ENCODE measurements around the gene ZNF784.

Gene ZNF784

DNA sequence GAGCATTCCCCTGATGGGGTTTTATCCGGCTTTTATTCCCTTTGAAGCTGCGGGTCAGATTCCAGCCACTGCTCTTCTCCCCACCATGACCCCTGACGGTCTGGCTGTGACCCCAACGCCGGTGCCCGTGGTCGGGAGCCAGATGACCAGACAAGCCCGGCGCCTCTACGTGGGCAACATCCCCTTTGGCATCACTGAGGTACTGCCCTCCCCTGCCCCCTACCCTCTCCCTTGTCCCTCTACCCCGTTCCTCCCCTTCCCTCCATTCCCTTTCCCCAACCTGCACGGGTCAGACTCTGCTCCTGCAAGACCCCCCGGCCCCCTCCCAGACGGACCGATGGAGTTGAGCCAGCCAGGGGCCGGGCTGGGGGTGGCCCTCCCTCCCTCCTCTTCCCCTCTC lies 36.6 kb upstream of the ZNF784 start:
- Histone ChIP-seq H3K4me1 (ENCODE audit: insufficient read depth, poor library complexity, severe bottlenecking) (peaks cover 4% of the 10 kb centered on the region), H3K27ac (ENCODE audit: poor library complexity, severe bottlenecking) (no peak overlapping the region), H3K4me3 (ENCODE audit: severe bottlenecking) (no peak overlapping the region), H3K36me3 (ENCODE audit: low read depth) (peaks cover 73% of the 10 kb centered on the region), H3K27me3 (ENCODE audit: insufficient read depth, poor library complexity, severe bottlenecking) (no peaks in the 10 kb centered on the region), H3K9me3 (ENCODE audit: severe bottlenecking) (no peaks in the 10 kb centered on the region)
- DNase-seq (ENCODE audit: low spot score) (no peak), ATAC-seq (ENCODE audit: low read depth) (no peak)
- TF ChIP-seq, protein P1, sequence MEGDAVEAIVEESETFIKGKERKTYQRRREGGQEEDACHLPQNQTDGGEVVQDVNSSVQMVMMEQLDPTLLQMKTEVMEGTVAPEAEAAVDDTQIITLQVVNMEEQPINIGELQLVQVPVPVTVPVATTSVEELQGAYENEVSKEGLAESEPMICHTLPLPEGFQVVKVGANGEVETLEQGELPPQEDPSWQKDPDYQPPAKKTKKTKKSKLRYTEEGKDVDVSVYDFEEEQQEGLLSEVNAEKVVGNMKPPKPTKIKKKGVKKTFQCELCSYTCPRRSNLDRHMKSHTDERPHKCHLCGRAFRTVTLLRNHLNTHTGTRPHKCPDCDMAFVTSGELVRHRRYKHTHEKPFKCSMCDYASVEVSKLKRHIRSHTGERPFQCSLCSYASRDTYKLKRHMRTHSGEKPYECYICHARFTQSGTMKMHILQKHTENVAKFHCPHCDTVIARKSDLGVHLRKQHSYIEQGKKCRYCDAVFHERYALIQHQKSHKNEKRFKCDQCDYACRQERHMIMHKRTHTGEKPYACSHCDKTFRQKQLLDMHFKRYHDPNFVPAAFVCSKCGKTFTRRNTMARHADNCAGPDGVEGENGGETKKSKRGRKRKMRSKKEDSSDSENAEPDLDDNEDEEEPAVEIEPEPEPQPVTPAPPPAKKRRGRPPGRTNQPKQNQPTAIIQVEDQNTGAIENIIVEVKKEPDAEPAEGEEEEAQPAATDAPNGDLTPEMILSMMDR (IDR thresholded peaks at IDR 0.05; ENCODE audit: poor library complexity, severe bottlenecking) = no peak

DNA sequence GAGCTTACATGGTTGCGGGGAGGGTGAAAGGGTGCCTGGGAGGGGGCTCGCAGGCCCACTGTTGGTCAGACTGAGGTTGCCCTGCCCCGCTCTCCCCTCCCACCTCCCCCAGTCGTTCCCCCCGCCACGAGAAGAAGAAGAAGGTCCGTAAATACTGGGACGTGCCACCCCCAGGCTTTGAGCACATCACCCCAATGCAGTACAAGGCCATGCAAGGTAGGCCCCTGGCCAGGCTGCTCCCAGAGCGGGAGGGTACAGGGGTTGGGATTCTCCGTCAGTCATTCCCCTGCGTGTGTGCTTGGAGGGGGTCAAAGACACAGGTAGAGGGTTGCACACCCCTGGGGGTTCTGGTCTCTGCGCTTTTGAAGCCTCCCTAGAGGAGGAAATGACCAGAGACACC lies 36.0 kb upstream of the ZNF784 start:
- DNase-seq (ENCODE audit: low spot score) = no peak
- no peak overlapping the region for H3K4me3 ChIP-seq (ENCODE audit: severe bottlenecking)
- no peak overlapping the region for H3K27ac ChIP-seq (ENCODE audit: poor library complexity, severe bottlenecking)
- no peaks in the 10 kb centered on the region for H3K9me3 ChIP-seq (ENCODE audit: severe bottlenecking)
- H3K4me1 ChIP-seq (ENCODE audit: insufficient read depth, poor library complexity, severe bottlenecking) = peaks cover 4% of the 10 kb centered on the region
- ATAC-seq (ENCODE audit: low read depth) = no peak
- H3K36me3 ChIP-seq (ENCODE audit: low read depth) = peaks cover 74% of the 10 kb centered on the region
- TF ChIP-seq, protein P1 (IDR thresholded peaks at IDR 0.05; ENCODE audit: poor library complexity, severe bottlenecking) = no peak
- no peaks in the 10 kb centered on the region for H3K27me3 ChIP-seq (ENCODE audit: insufficient read depth, poor library complexity, severe bottlenecking)

DNA sequence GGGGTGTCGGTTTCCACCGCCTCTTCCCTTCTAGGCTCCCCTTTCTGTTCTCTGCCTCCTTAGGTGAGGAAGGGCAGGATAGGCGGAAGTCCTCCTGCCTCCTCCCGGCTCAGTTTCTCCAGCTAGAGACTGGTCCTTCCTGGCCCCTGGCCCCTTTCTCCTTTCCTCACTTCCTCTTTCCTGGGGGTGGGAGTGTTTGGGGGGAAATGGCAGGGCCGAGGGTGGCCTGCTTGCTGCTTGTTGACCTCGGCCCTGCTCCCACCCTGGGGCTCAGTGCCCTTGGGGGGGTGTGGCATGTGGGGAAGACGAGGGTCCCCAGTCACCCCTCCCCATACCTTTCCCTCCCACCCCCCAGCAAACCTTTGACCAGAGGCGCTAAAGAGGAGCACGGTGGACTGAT lies 35.5 kb upstream of the ZNF784 start:
- H3K27ac ChIP-seq (ENCODE audit: poor library complexity, severe bottlenecking) = no peak overlapping the region
- H3K4me1 ChIP-seq (ENCODE audit: insufficient read depth, poor library complexity, severe bottlenecking) = peaks cover 4% of the 10 kb centered on the region
- DNase-seq (ENCODE audit: low spot score) = no peak
- ATAC-seq (ENCODE audit: low read depth) = no peak
- no peak overlapping the region for H3K4me3 ChIP-seq (ENCODE audit: severe bottlenecking)
- H3K36me3 ChIP-seq (ENCODE audit: low read depth) = peaks cover 72% of the 10 kb centered on the region
- no peaks in the 10 kb centered on the region for H3K9me3 ChIP-seq (ENCODE audit: severe bottlenecking)
- H3K27me3 ChIP-seq (ENCODE audit: insufficient read depth, poor library complexity, severe bottlenecking) = no peaks in the 10 kb centered on the region
- TF ChIP-seq, protein P1 (IDR thresholded peaks at IDR 0.05; ENCODE audit: poor library complexity, severe bottlenecking) = no peak

DNA sequence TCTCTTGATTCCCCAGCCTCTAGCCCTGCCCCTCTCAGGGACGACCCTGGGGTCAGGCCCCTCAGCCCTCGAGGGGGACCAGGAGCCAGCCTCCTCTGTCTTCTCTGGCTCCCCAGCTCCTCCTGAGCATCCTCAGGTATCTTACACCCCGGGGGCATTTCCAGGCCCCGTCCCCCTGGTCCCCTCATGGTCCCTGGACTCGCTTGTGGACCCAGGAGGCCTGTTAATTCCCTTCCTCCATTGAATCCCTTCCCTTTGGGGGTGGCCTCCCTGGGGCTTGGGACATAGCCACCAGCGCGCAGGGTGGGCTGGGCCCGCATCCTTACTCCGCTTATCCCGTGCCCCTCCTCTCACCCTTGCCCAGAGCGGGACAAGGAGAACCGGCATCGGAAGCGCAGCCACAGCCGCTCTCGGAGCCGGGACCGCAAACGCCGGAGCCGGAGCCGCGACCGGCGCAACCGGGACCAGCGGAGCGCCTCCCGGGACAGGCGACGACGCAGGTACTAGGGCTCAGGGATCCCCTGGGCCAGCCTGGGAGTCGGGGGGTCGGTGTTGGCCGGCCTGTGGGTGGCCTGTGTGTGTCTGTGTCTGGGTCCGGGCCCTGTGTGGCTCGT lies 34.6 kb upstream of the ZNF784 start:
- ATAC-seq (ENCODE audit: low read depth) = no peak
- Histone ChIP-seq H3K4me1 (ENCODE audit: insufficient read depth, poor library complexity, severe bottlenecking) (peaks cover 4% of the 10 kb centered on the region), H3K9me3 (ENCODE audit: severe bottlenecking) (no peaks in the 10 kb centered on the region), H3K4me3 (ENCODE audit: severe bottlenecking) (no peak overlapping the region), H3K27me3 (ENCODE audit: insufficient read depth, poor library complexity, severe bottlenecking) (no peaks in the 10 kb centered on the region), H3K36me3 (ENCODE audit: low read depth) (peaks cover 63% of the 10 kb centered on the region), H3K27ac (ENCODE audit: poor library complexity, severe bottlenecking) (no peak overlapping the region)
- DNase-seq (ENCODE audit: low spot score) = peak; percentile 41
- TF ChIP-seq, protein P1 (IDR thresholded peaks at IDR 0.05; ENCODE audit: poor library complexity, severe bottlenecking) = no peak

DNA sequence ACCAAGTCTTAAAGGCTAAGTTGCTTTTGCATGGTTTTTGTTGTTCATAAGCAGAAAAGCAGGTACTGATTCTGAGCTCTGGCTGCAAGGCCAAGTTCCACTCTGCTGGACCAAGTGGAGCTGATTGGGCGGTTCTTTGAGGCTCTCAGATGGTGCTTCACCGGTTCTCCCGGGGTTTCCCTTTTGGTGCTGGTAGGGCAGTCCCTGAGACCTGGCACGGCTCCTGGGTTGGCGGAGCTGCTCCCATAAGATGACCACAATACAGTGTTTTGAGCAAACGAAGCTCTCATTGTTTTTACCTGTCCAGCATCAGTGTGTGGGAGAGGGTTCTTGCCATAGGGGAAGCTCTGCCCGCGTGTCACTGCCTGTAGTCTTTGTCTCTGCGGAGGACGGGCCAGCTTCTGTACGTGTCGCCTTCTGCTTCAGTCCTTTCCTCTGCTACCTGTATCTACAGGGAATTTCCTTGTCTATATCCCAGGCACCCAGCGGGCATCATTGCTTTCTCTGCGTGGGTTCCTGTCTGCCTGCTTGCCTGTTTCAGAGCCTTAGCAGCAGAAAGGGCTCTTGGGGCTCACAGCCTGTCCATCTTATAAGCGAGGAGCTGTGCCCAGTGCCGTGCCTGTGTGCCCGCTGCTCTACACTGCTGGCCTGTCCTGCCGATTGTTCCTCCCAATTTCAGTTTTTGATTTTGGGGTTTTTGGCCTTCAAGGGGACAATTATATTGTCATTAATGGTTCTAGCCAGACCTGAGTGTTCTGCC lies 32.8 kb upstream of the ZNF784 start:
- H3K27ac ChIP-seq (ENCODE audit: poor library complexity, severe bottlenecking) = peak overlapping the region; percentile 93
- TF ChIP-seq, protein P1 (IDR thresholded peaks at IDR 0.05; ENCODE audit: poor library complexity, severe bottlenecking) = no peak
- peaks cover 4% of the 10 kb centered on the region for H3K4me1 ChIP-seq (ENCODE audit: insufficient read depth, poor library complexity, severe bottlenecking)
- no peak for ATAC-seq (ENCODE audit: low read depth)
- H3K27me3 ChIP-seq (ENCODE audit: insufficient read depth, poor library complexity, severe bottlenecking) = no peaks in the 10 kb centered on the region
- peaks cover 47% of the 10 kb centered on the region for H3K36me3 ChIP-seq (ENCODE audit: low read depth)
- peak; percentile 42 for DNase-seq (ENCODE audit: low spot score)
- peak overlapping the region; percentile 78 for H3K4me3 ChIP-seq (ENCODE audit: severe bottlenecking)
- no peaks in the 10 kb centered on the region for H3K9me3 ChIP-seq (ENCODE audit: severe bottlenecking)

Data from RWPE2 (cell line).